HG03558 (cell line): ENCODE measurements around the gene ZNF668.
"Not testable (repeated sequence)": the region's sequence is repeated elsewhere in the genome, so short reads cannot be mapped to it uniquely, and the experiment has no call there.

Source experiments
- ATAC-seq: cut with Tn5 transposase; IDR thresholded peaks from one replicate; pipeline ENCODE4 v1.9.1; 2021; ENCODE audit warnings: moderate number of reproducible peaks; ENCODE audit not compliant: unreplicated experiment; ENCODE audit errors: extremely low read depth

The ZNF668 gene

DNA sequence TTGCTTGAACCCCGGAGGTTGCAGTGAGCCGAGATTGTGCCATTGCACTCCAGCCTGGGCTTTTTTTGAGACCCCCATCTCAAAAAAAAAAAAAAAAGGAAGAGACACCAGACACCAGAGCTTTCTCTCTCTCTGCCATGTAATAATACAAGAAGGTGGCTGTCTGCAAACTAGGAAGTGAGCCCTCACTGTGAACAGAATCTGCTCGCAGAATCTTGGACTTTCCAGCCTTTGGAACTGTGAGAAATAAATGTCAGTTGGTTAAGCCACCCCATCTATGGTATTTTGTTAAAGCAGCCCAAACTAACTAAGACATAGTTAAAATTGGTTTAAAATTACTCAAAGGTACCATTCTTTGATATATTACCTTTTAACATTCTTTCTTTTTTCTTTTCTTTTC, 53.5 kb downstream of the ZNF668 start:
- no peak for ATAC-seq

DNA sequence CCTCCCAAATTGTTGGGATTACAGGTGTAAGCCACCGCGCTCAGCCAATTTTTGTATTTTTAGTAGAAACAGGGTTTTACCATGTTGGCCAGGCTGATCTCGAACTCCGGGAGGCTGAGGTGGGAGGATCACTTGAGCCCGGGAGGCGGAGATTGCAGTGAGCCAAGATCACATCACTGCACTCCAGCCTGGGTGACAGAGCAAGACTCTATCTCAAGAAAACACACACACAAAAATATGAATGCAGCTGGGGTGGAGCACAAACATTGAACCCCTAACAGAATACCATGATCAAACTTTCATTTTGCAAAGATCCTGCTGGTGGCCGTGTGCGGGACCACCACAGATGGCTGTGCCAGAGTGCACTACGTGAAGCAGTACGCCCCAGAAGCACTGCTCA, 56.3 kb downstream of the ZNF668 start:
- ATAC-seq, result not testable (repeated sequence)

- ATAC-seq, result no peak
Measured at GRCh38 chr16:31016018-31016417, 58.0 kb downstream of the ZNF668 start.

- ATAC-seq, result not testable (repeated sequence)
Measured at GRCh38 chr16:31013292-31013691, 60.7 kb downstream of the ZNF668 start.

DNA sequence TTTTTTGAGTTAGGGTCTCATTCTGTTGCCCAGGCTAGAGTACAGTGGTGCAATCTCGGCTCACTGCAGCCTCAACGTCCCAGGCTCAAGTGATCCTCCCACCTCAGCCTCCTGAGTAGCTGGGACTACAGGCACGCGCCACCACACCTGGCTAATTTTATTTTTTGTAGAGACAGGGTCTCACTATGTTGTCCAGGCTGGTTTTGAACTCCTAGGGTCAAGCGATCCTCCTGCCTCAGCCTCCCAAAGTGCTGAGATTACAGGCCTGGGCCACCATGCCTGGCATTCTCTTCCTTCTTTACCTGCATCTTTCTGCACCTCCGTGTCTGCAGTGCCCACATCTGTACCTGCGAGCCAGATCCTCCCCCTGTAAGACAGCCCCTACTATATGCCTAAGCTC, 62.2 kb downstream of the ZNF668 start:
- not testable (repeated sequence) for ATAC-seq
